ENCODE measurements around the gene NAE1.
"Not testable (repeated sequence)": the region's sequence is repeated elsewhere in the genome, so short reads cannot be mapped to it uniquely, and the experiment has no call there.

Gene NAE1

DNA sequence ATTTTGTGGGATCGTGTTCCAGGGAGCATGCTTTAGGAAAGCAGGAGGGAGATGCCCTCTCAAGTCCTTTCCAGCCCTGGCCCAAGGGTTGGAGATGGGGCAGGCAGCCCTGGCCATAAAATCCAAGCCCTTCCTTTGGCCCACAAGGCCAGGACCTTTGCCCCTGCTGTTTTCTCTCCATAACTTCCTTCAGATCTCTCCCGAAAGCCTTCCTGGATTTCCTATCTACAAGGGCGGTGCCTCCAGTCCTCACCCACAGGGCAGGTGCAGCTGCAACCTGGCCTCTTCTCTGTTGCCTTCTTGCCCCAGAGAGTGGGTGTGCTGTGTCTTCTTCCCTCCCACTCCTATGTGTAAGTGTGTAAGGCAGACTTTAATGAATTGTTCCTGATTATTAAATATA, 41.1 kb upstream of the NAE1 start:
- TF ChIP-seq, protein P1, sequence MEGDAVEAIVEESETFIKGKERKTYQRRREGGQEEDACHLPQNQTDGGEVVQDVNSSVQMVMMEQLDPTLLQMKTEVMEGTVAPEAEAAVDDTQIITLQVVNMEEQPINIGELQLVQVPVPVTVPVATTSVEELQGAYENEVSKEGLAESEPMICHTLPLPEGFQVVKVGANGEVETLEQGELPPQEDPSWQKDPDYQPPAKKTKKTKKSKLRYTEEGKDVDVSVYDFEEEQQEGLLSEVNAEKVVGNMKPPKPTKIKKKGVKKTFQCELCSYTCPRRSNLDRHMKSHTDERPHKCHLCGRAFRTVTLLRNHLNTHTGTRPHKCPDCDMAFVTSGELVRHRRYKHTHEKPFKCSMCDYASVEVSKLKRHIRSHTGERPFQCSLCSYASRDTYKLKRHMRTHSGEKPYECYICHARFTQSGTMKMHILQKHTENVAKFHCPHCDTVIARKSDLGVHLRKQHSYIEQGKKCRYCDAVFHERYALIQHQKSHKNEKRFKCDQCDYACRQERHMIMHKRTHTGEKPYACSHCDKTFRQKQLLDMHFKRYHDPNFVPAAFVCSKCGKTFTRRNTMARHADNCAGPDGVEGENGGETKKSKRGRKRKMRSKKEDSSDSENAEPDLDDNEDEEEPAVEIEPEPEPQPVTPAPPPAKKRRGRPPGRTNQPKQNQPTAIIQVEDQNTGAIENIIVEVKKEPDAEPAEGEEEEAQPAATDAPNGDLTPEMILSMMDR (IDR thresholded peaks at IDR 0.05), result no peak
- Histone ChIP-seq H3K4me3 (no peak overlapping the region), H3K27ac (no peak overlapping the region)
- DNase-seq (ENCODE audit: low spot score), result no peak

DNA sequence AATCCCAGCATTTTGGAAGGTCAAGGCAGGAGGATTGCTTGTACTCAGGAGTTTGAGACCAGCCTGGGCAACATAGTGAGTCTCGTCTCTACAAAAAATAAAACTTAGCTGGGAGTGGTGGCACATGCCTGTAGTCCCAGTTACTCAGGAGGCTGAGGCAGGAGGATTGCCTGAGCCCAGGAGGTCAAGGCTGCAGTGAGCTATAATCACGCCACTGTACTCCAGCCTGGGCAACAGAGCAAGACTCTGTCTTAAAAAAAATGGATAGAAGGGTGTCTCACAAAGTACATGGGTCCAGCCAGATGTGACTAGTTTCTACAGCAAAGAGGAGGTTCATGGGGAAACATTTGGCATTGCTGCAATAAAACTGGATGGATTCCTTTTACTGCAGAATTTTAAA, 40.6 kb upstream of the NAE1 start:
- not testable (repeated sequence) for H3K27ac ChIP-seq; DNase-seq (ENCODE audit: low spot score)

DNA sequence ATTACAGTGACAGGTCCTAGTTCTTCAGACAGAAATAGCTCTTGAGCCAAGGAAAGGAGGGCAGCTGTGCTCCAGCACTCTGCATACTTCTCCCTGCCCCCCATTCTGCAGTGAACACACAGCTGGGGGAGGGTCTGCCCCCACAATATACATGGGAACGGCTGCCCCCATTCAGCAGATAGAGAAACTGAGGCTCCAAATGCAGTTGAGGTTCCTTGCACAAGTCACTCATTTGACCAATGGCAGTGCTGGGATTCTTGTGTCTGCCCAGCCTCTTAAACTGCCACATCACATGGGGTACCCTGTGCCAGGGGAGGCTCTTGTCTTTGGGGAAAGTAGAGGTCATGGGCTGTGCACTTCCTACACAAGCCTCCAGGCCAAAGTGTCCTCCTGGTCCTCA, 38.6 kb upstream of the NAE1 start:
- DNase-seq (ENCODE audit: low spot score), result no peak
- no peak overlapping the region for H3K27ac ChIP-seq
- no peak overlapping the region for H3K4me3 ChIP-seq
- TF ChIP-seq, protein P1 (IDR thresholded peaks at IDR 0.05), result no peak

More for the DNA sequence above, 40.6 kb upstream of the NAE1 start:
- not testable (repeated sequence) for H3K4me3 ChIP-seq

DNA sequence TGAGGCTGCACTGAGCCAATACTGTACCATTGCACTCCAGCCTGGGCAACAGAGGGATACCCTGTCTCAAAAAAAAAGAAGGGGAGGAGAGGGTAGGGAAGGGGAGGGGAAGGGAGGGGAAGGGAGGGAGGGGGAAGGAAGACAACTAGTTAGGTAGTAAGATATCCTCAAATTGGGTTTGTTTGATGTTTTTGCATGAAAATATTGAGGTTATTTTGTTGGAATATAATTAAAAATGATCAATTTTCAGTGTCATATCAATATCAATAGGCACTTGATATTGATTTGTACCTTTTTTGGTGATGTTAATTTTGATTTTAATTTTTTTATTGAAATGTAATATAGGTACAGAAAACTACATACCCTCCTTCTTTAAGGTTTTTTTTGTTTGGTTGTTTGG, 32.9 kb upstream of the NAE1 start:
- no peak for DNase-seq (ENCODE audit: low spot score)
- TF ChIP-seq, protein P1 (IDR thresholded peaks at IDR 0.05), result no peak
- Histone ChIP-seq H3K27ac (no peak overlapping the region), H3K4me3 (no peak overlapping the region)

DNA sequence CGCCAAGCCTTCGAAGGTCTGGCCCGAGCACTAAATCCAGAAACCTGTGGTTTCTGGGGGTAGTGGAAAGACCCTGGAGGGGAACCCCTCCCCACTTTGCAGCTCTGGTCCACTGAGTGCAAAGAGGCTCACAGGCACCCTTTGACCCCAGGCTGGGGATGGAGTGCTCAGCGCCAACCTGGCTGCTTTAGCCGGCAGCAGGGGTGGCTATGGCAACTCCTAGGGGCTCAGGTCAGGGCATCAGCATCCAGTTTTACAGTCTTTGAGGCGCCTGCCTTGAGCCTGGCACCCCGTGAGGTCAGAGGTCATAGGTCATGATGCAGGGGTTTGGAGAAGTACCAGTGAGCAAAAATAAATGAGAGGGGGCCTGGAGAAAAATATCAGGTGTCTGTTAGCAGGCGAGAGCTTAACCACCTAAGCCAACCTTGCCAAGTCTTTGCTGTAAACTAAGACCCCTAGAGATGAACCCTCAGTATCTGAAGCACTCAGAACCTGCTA, 31.3 kb upstream of the NAE1 start:
- Histone ChIP-seq H3K4me3 (no peak overlapping the region), H3K27ac (no peak overlapping the region)
- DNase-seq (ENCODE audit: low spot score), result peak; percentile 36
- TF ChIP-seq, protein P1 (IDR thresholded peaks at IDR 0.05), result no peak

DNA sequence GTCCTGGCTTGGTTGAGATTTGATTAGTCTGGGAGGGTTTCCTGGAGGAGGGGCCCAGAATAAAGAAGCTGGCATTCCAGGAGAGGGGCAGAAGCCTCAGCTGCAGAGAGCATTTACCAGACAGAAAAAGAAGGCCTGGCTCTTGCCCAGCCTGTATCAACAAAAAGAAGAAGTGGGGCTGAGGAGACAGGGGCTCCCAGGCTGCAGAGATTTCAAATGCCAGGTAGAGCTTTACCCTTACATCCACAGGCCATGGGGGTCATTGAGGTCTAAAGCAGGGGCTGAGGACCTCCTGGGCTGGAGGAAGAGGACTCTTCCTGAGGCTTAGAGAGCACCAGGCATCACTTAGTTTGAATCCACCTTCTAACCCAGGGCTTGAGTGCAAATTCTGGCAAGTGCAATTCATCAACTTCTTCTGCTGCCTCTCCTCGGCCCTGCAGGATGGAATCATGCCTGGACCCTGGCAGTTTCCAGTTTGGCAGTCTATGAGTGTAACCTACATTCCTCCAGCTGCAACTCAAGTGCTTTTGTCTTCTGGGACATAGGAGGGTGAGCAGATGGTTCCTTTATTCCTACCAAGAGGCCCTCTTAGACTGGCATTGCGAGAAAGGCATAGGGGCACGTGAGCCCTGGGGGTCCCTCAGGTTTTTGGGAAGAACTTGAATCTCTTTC, 28.8 kb upstream of the NAE1 start:
- Histone ChIP-seq H3K27ac (no peak overlapping the region), H3K4me3 (no peak overlapping the region)
- DNase-seq (ENCODE audit: low spot score), result no peak
- TF ChIP-seq, protein P1 (IDR thresholded peaks at IDR 0.05), result no peak

DNA sequence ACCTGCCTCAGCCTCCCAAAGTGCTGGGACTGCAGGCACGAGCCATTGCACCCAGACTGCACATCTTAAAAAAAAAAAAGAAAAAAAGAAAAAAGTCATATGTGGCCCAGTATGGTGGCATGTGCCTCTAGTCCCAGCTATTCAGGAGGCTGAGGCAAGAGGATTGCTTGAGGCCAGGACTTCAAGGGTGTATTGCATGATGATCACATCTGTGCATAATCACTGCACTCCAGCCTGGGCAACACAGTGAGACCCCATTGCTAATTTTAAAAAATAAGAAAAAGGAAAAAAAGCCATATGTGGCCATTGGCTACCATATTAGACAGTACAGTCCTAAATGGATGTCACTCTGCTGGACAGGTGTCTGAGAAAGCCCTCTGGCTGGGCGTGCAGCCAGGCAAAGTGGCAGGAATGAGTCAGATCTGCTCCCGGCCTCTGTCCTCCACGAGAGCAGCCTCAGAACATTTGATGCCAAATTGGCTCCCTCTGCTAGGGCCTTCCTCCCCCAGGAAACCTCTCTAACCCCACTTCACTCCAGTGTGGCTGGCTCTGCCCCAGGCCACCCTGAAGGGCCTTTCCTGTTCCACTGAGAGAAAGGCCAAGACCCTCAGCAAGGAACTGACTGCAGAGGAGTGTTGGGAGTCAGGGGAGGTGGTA, 28.1 kb upstream of the NAE1 start:
- no peak overlapping the region for H3K27ac ChIP-seq
- no peak for DNase-seq (ENCODE audit: low spot score)

More for the DNA sequence above, 28.1 kb upstream of the NAE1 start:
- TF ChIP-seq, protein P1 (IDR thresholded peaks at IDR 0.05), result no peak
- H3K4me3 ChIP-seq, result no peak overlapping the region

Data from coronary artery (tissue), 2 donors.